OCI-LY7 (cell line): ENCODE results near the gene CABP4.

ENCODE experiments used
- EZH2phosphoT487 ChIP-seq: fragments of 200-600 bp; sonication (generic); IDR thresholded peaks from 2 replicates; pipeline ENCODE4 v1.6.1; 2018; ENCODE audit warnings: low read depth, borderline replicate concordance, mild to moderate bottlenecking, mixed run types, antibody characterized with exemption, low read length, moderate library complexity, mixed read lengths
- TF ChIP-seq, protein P1 (sequence below): fragments of 200-600 bp; sonication (generic); conservative IDR thresholded peaks from 2 replicates; pipeline ENCODE4 v1.5.1; 2014; ENCODE audit warnings: mild to moderate bottlenecking, antibody characterized with exemption, low read length, moderate library complexity, mixed read lengths

DNA sequence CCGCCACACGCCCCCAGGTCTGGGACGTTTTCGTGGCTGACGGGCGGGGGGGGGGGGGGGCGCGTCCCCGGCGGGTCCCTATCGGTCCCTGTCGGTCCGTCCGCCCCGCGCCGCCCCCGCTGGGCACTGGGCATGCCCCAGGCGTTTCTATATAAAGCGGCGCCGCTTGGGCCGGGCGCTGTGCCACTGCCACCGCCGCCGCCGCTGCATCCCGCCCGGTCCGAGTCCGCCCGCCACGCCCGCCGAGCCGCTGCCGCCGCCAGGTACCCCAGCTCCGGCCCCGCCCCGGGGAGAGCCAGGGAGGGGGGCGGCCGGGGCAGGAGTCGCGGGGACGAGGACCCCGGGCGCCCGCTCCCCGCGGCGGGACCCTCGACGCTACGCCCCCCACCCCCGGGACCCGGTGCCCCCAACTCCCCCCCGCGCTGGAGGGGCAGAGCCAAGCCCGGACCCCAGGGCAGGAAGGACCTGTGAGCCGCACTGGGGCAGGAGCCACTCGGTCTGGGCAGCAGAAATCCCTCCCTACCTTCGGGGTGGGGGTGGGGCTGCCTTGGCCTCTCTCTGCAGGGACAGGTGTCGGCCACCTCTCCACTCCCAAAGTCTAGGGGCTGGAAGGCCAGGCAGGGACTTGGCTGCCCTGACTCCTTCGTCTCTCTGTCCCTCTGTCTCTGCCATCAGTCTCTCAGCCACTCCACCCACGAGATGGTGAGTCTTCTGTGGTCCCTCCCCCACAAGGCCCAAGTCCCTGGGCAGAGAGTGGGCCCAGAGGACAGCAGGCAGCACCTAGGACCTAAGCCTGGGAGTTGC is 39.5 kb upstream of the CABP4 start, which contains the start of gene CARNS1:
- TF ChIP-seq, protein P1, sequence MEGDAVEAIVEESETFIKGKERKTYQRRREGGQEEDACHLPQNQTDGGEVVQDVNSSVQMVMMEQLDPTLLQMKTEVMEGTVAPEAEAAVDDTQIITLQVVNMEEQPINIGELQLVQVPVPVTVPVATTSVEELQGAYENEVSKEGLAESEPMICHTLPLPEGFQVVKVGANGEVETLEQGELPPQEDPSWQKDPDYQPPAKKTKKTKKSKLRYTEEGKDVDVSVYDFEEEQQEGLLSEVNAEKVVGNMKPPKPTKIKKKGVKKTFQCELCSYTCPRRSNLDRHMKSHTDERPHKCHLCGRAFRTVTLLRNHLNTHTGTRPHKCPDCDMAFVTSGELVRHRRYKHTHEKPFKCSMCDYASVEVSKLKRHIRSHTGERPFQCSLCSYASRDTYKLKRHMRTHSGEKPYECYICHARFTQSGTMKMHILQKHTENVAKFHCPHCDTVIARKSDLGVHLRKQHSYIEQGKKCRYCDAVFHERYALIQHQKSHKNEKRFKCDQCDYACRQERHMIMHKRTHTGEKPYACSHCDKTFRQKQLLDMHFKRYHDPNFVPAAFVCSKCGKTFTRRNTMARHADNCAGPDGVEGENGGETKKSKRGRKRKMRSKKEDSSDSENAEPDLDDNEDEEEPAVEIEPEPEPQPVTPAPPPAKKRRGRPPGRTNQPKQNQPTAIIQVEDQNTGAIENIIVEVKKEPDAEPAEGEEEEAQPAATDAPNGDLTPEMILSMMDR: no peak
- TF ChIP-seq EZH2phosphoT487: no peak
